GM19239 (cell line): ENCODE data around the gene DRAM2.
"Not testable (repeated sequence)": the region's sequence is repeated elsewhere in the genome, so short reads cannot be mapped to it uniquely, and the experiment has no call there.

Source experiments
- DNase-seq: peaks from one replicate; pipeline ENCODE4 v3.0.0; 2011; ENCODE audit warnings: low spot score; ENCODE audit not compliant: insufficient read length
- FAIRE-seq: peaks from 2 replicates; lab custom pipeline; 2011; peaks lifted over from hg19 to GRCh38; lab: Jason Lieb, UNC

Gene DRAM2

DNA sequence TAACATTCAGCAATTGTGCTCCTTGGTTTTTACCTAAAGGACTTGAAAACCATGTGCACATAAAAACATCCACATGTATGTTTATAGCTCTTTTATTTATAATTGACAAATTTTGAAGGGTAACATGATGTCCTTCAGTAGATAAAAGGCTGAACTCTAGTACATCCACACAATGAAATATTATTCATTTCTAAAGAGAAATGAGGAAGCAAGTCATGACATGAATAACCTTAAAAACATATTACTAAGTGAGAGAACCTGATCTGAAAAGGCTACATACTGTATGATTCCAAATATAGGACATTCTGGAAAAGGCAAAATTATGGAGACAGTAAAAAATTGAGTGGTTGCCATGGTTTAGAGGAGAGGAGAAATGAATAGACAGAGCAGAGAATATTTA, 50.3 kb downstream of the DRAM2 start:
- DNase-seq (no peak), FAIRE-seq (no peak)

DNA sequence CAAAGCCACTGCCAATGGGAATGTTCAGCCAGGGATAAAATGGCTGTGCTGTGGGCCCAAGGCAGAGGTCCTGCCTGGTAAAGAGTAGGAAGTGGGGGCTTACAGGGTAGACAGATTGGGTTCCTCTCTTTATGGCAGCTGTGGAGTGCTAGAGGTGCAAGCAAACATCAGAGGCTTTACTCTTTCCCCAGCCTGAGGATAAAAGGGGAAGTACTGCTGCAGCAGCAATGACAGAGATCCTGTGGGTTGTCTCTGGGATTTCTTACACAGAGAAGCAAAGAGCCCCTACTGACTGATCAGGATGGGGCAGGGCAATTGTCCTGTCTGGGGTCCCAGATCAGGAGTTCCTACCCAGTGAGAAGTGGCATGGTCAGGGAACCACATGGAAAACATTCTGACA, 54.2 kb downstream of the DRAM2 start:
- DNase-seq (no peak), FAIRE-seq (no peak)

- DNase-seq: no peak
Measured at GRCh38 chr1:111084999-111085398, 54.9 kb downstream of the DRAM2 start.

GRCh38 chr1:111082421-111083203, 57.3 kb downstream of the DRAM2 start:
- DNase-seq (no peak), FAIRE-seq (no peak)

More at GRCh38 chr1:111084999-111085398, 54.9 kb downstream of the DRAM2 start:
- FAIRE-seq: no peak

DNA sequence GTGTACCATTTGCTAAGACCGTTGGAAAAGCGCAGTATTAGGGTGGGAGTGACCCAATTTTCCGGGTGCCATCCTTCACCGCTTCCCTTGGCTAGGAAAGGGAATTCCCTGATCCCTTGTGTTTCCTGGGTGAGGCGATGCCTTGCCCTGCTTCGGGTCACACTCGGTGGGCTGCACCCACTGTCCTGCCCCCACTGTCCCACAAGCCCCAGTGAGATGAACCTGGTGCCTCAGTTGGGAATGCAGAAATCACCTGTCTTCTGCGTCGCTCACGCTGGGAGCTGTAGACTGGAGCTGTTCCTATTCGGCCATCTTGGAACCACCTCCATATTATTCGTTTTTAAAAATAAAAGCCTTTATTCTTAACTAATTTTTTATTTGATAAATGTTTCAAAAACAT, 60.6 kb downstream of the DRAM2 start:
- not testable (repeated sequence) for DNase-seq, FAIRE-seq

DNA sequence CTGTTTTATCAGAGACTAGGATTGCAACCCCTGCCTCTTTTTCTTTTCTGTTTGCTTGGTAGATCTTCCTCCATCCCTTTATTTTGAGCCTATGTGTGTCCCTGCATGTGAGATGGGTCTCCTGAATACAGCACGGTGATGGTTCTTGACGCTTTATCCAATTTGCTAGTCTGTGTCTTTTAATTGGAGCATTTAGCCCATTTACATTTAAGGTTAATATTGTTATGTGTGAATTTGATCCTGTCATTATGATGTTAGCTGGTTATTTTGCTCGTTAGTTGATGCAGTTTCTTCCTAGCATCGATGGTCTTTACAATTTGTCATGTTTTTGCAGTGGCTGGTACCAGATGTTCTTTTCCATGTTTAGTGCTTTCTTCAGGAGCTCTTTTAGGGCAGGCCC, 62.6 kb downstream of the DRAM2 start:
- not testable (repeated sequence) for DNase-seq, FAIRE-seq
